ENCODE results near the gene USP35. TPM values are rescaled to one million over a fixed set of nuclear protein-coding genes. Genes with fewer than 3 reads are reported as not detected.

USP35 gene
- total RNA-seq, 1 donor, result 10.2 TPM

GRCh38 chr11:78244080-78244479 is 55.4 kb downstream of the USP35 start:
- TF ChIP-seq CTCF (IDR thresholded peaks at IDR 0.05; ENCODE audit: insufficient read depth, low read length), result no peak
- no peak overlapping the region for H3K4me3 ChIP-seq (ENCODE audit: low read depth, low read length)
- peak; percentile 51 for DNase-seq (ENCODE audit: low read depth)

GRCh38 chr11:78244546-78245255 is 56.0 kb downstream of the USP35 start:
- DNase-seq (ENCODE audit: low read depth), result peak; percentile 62
- TF ChIP-seq CTCF (IDR thresholded peaks at IDR 0.05; ENCODE audit: insufficient read depth, low read length), result no peak

GRCh38 chr11:78248191-78248590 is 59.5 kb downstream of the USP35 start:
- DNase-seq (ENCODE audit: low read depth), result peak; percentile 42
- no peak for TF ChIP-seq CTCF (IDR thresholded peaks at IDR 0.05; ENCODE audit: insufficient read depth, low read length)
- no peak overlapping the region for H3K4me3 ChIP-seq (ENCODE audit: low read depth, low read length)

More at GRCh38 chr11:78244546-78245255, 56.0 kb downstream of the USP35 start:
- no peak overlapping the region for H3K4me3 ChIP-seq (ENCODE audit: low read depth, low read length)

GRCh38 chr11:78248903-78249302 is 60.2 kb downstream of the USP35 start:
- no peak for TF ChIP-seq CTCF (IDR thresholded peaks at IDR 0.05; ENCODE audit: insufficient read depth, low read length)
- H3K4me3 ChIP-seq (ENCODE audit: low read depth, low read length), result no peak overlapping the region
- DNase-seq (ENCODE audit: low read depth), result no peak

GRCh38 chr11:78250099-78250498 is 61.4 kb downstream of the USP35 start:
- TF ChIP-seq CTCF (IDR thresholded peaks at IDR 0.05; ENCODE audit: insufficient read depth, low read length), result no peak
- no peak for DNase-seq (ENCODE audit: low read depth)
- H3K4me3 ChIP-seq (ENCODE audit: low read depth, low read length), result no peak overlapping the region

GRCh38 chr11:78251083-78251775 is 62.5 kb downstream of the USP35 start:
- DNase-seq (ENCODE audit: low read depth), result peak; percentile 94
- no peak overlapping the region for H3K4me3 ChIP-seq (ENCODE audit: low read depth, low read length)
- TF ChIP-seq CTCF (IDR thresholded peaks at IDR 0.05; ENCODE audit: insufficient read depth, low read length), result no peak
